SU-DHL-6 (cell line): Measurements from ENCODE around the gene AKAP1.

Experiments
- H2AFZ ChIP-seq: fragments of 200-600 bp; sonication (generic); 2 replicates; pipeline ENCODE4 v1.6.1; 2014; ENCODE audit warnings: low read depth, mild to moderate bottlenecking, moderate library complexity, mixed read lengths, antibody characterized with exemption, low read length; ENCODE audit not compliant: severe bottlenecking
- H3F3A ChIP-seq: fragments of 200-600 bp; shearing (Covaris generic); 2 replicates; pipeline ENCODE4 v1.6.0; 2016; ENCODE audit warnings: antibody characterized with exemption, mild to moderate bottlenecking; ENCODE audit not compliant: insufficient read depth
- H3K27ac ChIP-seq: fragments of 200-600 bp; sonication (generic); 2 replicates; pipeline ENCODE4 v1.5.1; 2016; ENCODE audit warnings: low read depth, mild to moderate bottlenecking, low read length, moderate library complexity, mixed read lengths
- H3K27me3 ChIP-seq: fragments of 200-600 bp; sonication (generic), shearing (Covaris generic); 2 replicates; pipeline ENCODE4 v1.6.0; 2014; ENCODE audit warnings: mild to moderate bottlenecking, low read length
- H3K36me3 ChIP-seq: fragments of 200-600 bp; sonication (generic); 2 replicates; pipeline ENCODE4 v1.6.1; 2014; ENCODE audit warnings: mild to moderate bottlenecking, low read length, mixed read lengths
- H3K4me2 ChIP-seq: fragments of 300-600, 200-600 bp; shearing (Covaris generic), sonication (generic); 2 replicates; pipeline ENCODE4 v1.6.0; 2014; ENCODE audit warnings: low read length, low read depth, mild to moderate bottlenecking; ENCODE audit not compliant: poor library complexity, severe bottlenecking
- H3K4me3 ChIP-seq: fragments of 200-600 bp; sonication (generic); 2 replicates; pipeline ENCODE4 v1.5.1; 2014; ENCODE audit warnings: antibody characterized with exemption, low read length, mild to moderate bottlenecking, mixed read lengths; ENCODE audit not compliant: insufficient read depth, poor library complexity, severe bottlenecking
- H3K79me2 ChIP-seq: fragments of 200-600 bp; sonication (generic); 2 replicates; pipeline ENCODE4 v1.6.1; 2014; ENCODE audit warnings: mild to moderate bottlenecking, low read length, moderate library complexity; ENCODE audit not compliant: insufficient read depth
- H3K9ac ChIP-seq: fragments of 200-600 bp; sonication (generic); 2 replicates; pipeline ENCODE4 v1.7.0; 2014; ENCODE audit warnings: mild to moderate bottlenecking, low read length
- H3K9me2 ChIP-seq: fragments of 200-600 bp; sonication (generic); replicated peaks from 2 replicates; pipeline ENCODE4 v1.6.1; 2014; ENCODE audit warnings: low read length; ENCODE audit not compliant: insufficient read depth
- H3K9me3 ChIP-seq: fragments of 200-600 bp; sonication (generic); 2 replicates; pipeline ENCODE4 v1.6.1; 2014; ENCODE audit warnings: low read length, mixed read lengths; ENCODE audit not compliant: insufficient read depth
- H4K20me1 ChIP-seq: fragments of 200-600 bp; sonication (generic); 2 replicates; pipeline ENCODE4 v1.6.1; 2014; ENCODE audit warnings: low read depth, mild to moderate bottlenecking, antibody characterized with exemption, low read length, moderate library complexity, mixed read lengths
- EZH2phosphoT487 ChIP-seq: fragments of 200-600 bp; sonication (generic), shearing (Covaris generic); conservative IDR thresholded peaks from 2 replicates; pipeline ENCODE4 v1.6.1; 2018; ENCODE audit warnings: mild to moderate bottlenecking, antibody characterized with exemption, low read length, moderate library complexity, mixed read lengths
- TF ChIP-seq, protein P1 (sequence below): fragments of 200-600 bp; sonication (generic); IDR thresholded peaks from one replicate; pipeline ENCODE4 v1.5.1; 2017; ENCODE audit warnings: antibody characterized with exemption, mild to moderate bottlenecking, low read length, moderate library complexity; ENCODE audit not compliant: insufficient read depth, poor library complexity, severe bottlenecking

AKAP1 gene

DNA sequence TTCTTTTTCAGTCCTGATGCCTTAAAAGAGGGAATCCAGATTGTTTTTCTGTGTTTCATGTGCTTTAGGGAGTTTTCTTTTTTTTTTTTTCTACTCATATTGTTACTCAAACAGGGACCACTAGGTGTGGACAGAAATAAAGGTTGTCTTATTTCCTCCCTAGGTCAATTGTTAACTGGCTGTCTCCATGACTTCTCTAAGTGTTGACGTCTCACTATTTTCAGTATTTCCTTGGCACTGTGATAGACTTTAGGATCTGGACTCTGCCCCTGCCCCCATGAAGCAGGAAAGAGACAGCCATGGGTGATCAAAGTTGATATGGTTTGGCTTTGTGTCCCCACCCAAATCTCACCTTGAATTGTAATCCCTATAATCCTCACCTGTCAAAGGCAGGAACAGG lies 73.7 kb downstream of the AKAP1 start:
- Histone ChIP-seq H3K9ac (no peak overlapping the region), H3K9me2 (no peaks in the 10 kb centered on the region), H3K79me2 (no peaks in the 10 kb centered on the region), H3K36me3 (no peaks in the 10 kb centered on the region), H4K20me1 (no peaks in the 10 kb centered on the region), H2AFZ (no peak overlapping the region), H3K27me3 (no peaks in the 10 kb centered on the region), H3K4me2 (no peak overlapping the region), H3K9me3 (no peaks in the 10 kb centered on the region; the same call in 1 of the 2 replicates), H3K27ac (no peak overlapping the region), H3K4me3 (no peak overlapping the region), H3F3A (no peaks in the 10 kb centered on the region)
- TF ChIP-seq, protein P1, sequence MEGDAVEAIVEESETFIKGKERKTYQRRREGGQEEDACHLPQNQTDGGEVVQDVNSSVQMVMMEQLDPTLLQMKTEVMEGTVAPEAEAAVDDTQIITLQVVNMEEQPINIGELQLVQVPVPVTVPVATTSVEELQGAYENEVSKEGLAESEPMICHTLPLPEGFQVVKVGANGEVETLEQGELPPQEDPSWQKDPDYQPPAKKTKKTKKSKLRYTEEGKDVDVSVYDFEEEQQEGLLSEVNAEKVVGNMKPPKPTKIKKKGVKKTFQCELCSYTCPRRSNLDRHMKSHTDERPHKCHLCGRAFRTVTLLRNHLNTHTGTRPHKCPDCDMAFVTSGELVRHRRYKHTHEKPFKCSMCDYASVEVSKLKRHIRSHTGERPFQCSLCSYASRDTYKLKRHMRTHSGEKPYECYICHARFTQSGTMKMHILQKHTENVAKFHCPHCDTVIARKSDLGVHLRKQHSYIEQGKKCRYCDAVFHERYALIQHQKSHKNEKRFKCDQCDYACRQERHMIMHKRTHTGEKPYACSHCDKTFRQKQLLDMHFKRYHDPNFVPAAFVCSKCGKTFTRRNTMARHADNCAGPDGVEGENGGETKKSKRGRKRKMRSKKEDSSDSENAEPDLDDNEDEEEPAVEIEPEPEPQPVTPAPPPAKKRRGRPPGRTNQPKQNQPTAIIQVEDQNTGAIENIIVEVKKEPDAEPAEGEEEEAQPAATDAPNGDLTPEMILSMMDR, result no peak
- TF ChIP-seq EZH2phosphoT487, result no peak

DNA sequence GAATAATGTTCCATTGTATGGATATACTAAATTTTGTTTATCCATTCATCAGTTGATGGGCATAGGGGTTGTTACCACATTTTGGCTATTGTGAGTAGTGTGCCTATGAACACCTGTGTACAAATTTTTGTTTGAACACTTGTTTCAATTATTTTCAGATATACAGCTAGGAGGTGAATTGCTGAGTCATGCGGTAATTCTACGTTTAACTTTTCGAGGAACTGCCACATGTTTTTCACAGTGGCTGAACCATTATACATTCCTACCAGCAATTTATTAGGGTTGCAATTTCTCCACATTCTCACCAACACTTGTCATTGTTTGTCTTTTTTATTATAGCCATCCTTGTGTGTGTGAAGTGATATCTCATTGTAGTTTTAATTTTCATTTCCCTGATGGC lies 75.6 kb downstream of the AKAP1 start:
- no peak overlapping the region for H3K27ac ChIP-seq
- no peak overlapping the region for H3K4me3 ChIP-seq
- no peak overlapping the region for H2AFZ ChIP-seq
- no peaks in the 10 kb centered on the region for H3F3A ChIP-seq
- H3K27me3 ChIP-seq, result no peaks in the 10 kb centered on the region
- H4K20me1 ChIP-seq, result no peaks in the 10 kb centered on the region
- no peaks in the 10 kb centered on the region for H3K79me2 ChIP-seq
- no peak overlapping the region for H3K9ac ChIP-seq
- no peak overlapping the region for H3K4me2 ChIP-seq
- no peak for TF ChIP-seq EZH2phosphoT487
- TF ChIP-seq, protein P1, result no peak
- no peaks in the 10 kb centered on the region for H3K9me2 ChIP-seq
- no peaks in the 10 kb centered on the region; the same call in 1 of the 2 replicates for H3K9me3 ChIP-seq
- no peaks in the 10 kb centered on the region for H3K36me3 ChIP-seq

DNA sequence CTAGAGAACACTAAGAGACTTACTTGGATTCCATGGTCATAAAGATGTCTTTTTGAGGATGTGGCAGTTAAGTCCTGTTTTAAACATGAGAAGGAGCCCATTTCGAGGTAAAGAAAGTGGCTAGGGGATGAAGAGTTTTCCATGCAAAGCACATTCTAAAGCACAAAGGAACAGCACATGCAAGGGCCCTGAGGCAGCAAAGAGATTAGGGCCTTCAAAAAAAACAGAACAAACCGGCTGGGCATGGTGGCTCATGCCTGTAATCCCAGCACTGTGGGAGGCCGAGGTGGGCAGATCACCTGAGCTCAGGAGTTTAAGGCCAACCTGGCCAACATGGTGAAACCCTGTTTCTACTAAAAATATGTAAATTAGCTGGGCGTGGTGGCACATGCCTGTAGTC lies 79.8 kb downstream of the AKAP1 start:
- Histone ChIP-seq H4K20me1 (no peaks in the 10 kb centered on the region), H3K4me3 (no peak overlapping the region), H3K9me2 (no peaks in the 10 kb centered on the region), H2AFZ (no peak overlapping the region), H3F3A (no peaks in the 10 kb centered on the region), H3K4me2 (no peak overlapping the region), H3K79me2 (no peaks in the 10 kb centered on the region), H3K27me3 (no peaks in the 10 kb centered on the region), H3K9ac (no peak overlapping the region), H3K27ac (no peak overlapping the region), H3K36me3 (no peaks in the 10 kb centered on the region), H3K9me3 (no peaks in the 10 kb centered on the region; the same call in 1 of the 2 replicates)
- TF ChIP-seq, protein P1, result no peak
